Measurements from ENCODE around the gene CDH23. TPM values are rescaled to one million over a fixed set of nuclear protein-coding genes. Genes with fewer than 3 reads are reported as not detected.

Gene CDH23
- total RNA-seq, 1 experiment from 2014 or later = not detected

DNA sequence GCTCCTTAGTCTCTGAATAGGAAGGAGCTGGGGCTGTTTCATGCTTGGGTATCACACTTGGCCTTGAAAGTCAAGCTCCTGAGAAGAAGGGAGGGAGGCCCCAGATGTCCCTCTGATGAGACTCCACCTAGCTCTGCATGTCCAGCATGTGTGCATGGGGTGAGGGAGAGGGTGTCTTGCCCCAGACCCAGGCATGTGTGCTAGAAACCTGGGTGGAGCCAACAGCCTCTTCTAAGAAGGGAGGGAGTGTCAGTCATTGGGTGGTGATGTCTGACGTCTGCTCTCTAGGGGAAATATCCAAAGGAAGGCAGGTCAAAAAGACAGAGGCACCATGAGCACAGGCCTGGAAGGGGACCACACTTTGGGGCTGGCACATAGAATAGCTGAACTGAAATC lies 159.0 kb downstream of the CDH23 start:
- POLR2A ChIA-PET (ENCODE audit: unreplicated experiment) = no interaction called here
- Histone ChIP-seq H3K27ac (ENCODE audit: low read length) (no peak overlapping the region), H3K79me2 (ENCODE audit: low read length) (no peaks in the 10 kb centered on the region), H3K9ac (ENCODE audit: low read length) (no peak overlapping the region), H3K4me1 (ENCODE audit: insufficient read depth, low read length) (no peaks in the 10 kb centered on the region), H3K9me2 (replicated peaks; ENCODE audit: low read length) (no peaks in the 10 kb centered on the region), H4K20me1 (ENCODE audit: low read length) (no peaks in the 10 kb centered on the region), H3K9me3 (ENCODE audit: low read length) (no peaks in the 10 kb centered on the region), H2AFZ (ENCODE audit: low read length) (no peak overlapping the region), H3K27me3 (ENCODE audit: low read length) (peaks cover 17% of the 10 kb centered on the region), H3K4me2 (ENCODE audit: low read length) (no peak overlapping the region), H3K4me3 (ENCODE audit: low read length) (no peak overlapping the region), H3K36me3 (ENCODE audit: low read depth, low read length) (no peaks in the 10 kb centered on the region), H3F3A (ENCODE audit: low read length, unreplicated experiment) (no peaks in the 10 kb centered on the region)
- ATAC-seq (no peak), DNase-seq (no peak)
- CTCF ChIA-PET = no interaction called here
- BruUV-seq (replicated peaks) = no TSS peak
- TF ChIP-seq EZH2phosphoT487 (IDR thresholded peaks at IDR 0.05; ENCODE audit: borderline replicate concordance, low read length) = no peak
- intact Hi-C loops (cut with micrococcal nuclease) = no loop called here

DNA sequence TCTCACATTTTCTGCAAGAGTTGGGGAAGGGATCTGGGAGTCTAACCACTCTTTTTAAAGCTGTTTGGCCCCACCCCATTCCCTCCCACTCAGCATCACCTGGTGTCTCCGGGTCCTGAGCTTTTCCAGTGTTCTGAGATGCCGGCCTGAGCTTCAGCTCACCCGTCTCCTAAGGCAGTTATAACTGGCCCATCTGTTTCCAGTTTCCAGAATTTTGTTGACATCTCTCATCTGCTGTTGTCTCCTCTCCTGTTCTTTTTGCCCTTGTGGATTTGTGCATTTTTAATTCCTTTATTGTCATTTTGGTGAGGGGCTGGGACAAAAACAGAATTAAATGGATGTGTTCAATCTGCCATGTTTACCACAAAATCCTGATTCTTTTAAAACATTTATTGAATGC lies 162.3 kb downstream of the CDH23 start:
- H3K9me3 ChIP-seq (ENCODE audit: low read length) = no peaks in the 10 kb centered on the region
- no peak for ATAC-seq
- H3K27me3 ChIP-seq (ENCODE audit: low read length) = peaks cover 17% of the 10 kb centered on the region; the same call in 1 of the 2 replicates
- H4K20me1 ChIP-seq (ENCODE audit: low read length) = no peaks in the 10 kb centered on the region
- POLR2A ChIA-PET (ENCODE audit: unreplicated experiment) = no interaction called here
- no peak for DNase-seq
- H3K4me1 ChIP-seq (ENCODE audit: insufficient read depth, low read length) = no peaks in the 10 kb centered on the region
- H3K79me2 ChIP-seq (ENCODE audit: low read length) = no peaks in the 10 kb centered on the region
- intact Hi-C loops (cut with micrococcal nuclease) = no loop called here
- no peaks in the 10 kb centered on the region for H3K36me3 ChIP-seq (ENCODE audit: low read depth, low read length)
- CTCF ChIA-PET = no interaction called here
- H3K4me2 ChIP-seq (ENCODE audit: low read length) = no peak overlapping the region
- H3K27ac ChIP-seq (ENCODE audit: low read length) = no peak overlapping the region
- no TSS peak for BruUV-seq (replicated peaks)
- H3K4me3 ChIP-seq (ENCODE audit: low read length) = no peak overlapping the region
- H3K9me2 ChIP-seq (replicated peaks; ENCODE audit: low read length) = no peaks in the 10 kb centered on the region
- no peaks in the 10 kb centered on the region for H3F3A ChIP-seq (ENCODE audit: low read length, unreplicated experiment)
- no peak overlapping the region for H3K9ac ChIP-seq (ENCODE audit: low read length)
- TF ChIP-seq EZH2phosphoT487 (IDR thresholded peaks at IDR 0.05; ENCODE audit: borderline replicate concordance, low read length) = no peak
- no peak for TF ChIP-seq EZH2 (IDR thresholded peaks at IDR 0.05; ENCODE audit: low read length, unreplicated experiment)
- TF ChIP-seq, protein P1, sequence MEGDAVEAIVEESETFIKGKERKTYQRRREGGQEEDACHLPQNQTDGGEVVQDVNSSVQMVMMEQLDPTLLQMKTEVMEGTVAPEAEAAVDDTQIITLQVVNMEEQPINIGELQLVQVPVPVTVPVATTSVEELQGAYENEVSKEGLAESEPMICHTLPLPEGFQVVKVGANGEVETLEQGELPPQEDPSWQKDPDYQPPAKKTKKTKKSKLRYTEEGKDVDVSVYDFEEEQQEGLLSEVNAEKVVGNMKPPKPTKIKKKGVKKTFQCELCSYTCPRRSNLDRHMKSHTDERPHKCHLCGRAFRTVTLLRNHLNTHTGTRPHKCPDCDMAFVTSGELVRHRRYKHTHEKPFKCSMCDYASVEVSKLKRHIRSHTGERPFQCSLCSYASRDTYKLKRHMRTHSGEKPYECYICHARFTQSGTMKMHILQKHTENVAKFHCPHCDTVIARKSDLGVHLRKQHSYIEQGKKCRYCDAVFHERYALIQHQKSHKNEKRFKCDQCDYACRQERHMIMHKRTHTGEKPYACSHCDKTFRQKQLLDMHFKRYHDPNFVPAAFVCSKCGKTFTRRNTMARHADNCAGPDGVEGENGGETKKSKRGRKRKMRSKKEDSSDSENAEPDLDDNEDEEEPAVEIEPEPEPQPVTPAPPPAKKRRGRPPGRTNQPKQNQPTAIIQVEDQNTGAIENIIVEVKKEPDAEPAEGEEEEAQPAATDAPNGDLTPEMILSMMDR (conservative IDR thresholded peaks at IDR 0.05; ENCODE audit: low read depth, low read length) = no peak
- H2AFZ ChIP-seq (ENCODE audit: low read length) = no peak overlapping the region

DNA sequence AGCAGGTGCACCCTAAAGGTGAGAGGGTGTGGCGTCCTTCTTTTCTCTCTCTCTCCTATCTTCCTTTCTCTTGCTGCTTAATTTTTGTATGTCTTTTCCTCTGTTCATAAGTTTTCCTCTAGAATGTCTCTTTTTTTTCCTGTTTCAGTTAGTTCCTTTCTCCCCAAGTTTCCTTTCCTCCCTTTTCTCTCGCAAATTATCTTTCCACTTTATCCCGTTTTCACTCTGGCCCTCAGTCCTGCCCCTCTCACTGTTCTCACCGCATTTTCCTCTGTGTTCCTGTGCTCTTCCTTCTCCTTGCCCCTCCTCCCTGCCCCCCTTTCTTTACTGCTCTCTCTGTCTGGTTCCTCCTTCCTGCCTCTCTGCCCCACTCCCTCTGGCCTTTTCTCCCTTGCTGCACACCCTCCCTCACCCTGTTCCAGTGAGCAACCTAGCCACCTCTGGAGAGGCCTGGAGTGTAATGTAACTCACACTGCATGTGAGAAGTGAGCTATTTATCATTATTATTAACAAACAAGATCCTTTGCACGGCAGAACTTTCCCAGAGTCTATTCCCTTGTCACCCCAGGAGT lies 164.4 kb downstream of the CDH23 start:
- no peaks in the 10 kb centered on the region for H3K9me2 ChIP-seq (replicated peaks; ENCODE audit: low read length)
- no peak for ATAC-seq

More for the DNA sequence above, 164.4 kb downstream of the CDH23 start:
- ChIA-PET CTCF (no interaction called here), POLR2A (ENCODE audit: unreplicated experiment) (no interaction called here)
- Histone ChIP-seq H4K20me1 (ENCODE audit: low read length) (no peaks in the 10 kb centered on the region), H2AFZ (ENCODE audit: low read length) (no peak overlapping the region), H3K36me3 (ENCODE audit: low read depth, low read length) (no peaks in the 10 kb centered on the region), H3F3A (ENCODE audit: low read length, unreplicated experiment) (no peaks in the 10 kb centered on the region), H3K79me2 (ENCODE audit: low read length) (no peaks in the 10 kb centered on the region), H3K27ac (ENCODE audit: low read length) (no peak overlapping the region), H3K4me1 (ENCODE audit: insufficient read depth, low read length) (no peaks in the 10 kb centered on the region), H3K9me3 (ENCODE audit: low read length) (no peaks in the 10 kb centered on the region), H3K4me3 (ENCODE audit: low read length) (no peak overlapping the region), H3K27me3 (ENCODE audit: low read length) (peaks cover 17% of the 10 kb centered on the region; the same call in 1 of the 2 replicates), H3K4me2 (ENCODE audit: low read length) (no peak overlapping the region), H3K9ac (ENCODE audit: low read length) (no peak overlapping the region)
- BruUV-seq (replicated peaks) = no TSS peak
- no peak for DNase-seq
- TF ChIP-seq EZH2 (IDR thresholded peaks at IDR 0.05; ENCODE audit: low read length, unreplicated experiment) (no peak), EZH2phosphoT487 (IDR thresholded peaks at IDR 0.05; ENCODE audit: borderline replicate concordance, low read length) (no peak)
- TF ChIP-seq, protein P1 (conservative IDR thresholded peaks at IDR 0.05; ENCODE audit: low read depth, low read length) = no peak
- intact Hi-C loops (cut with micrococcal nuclease) = loop anchor here (10.0 kb wide), 1 partner anchor 176 kb away; no protein-coding TSS in a partner anchor
